Measurements from ENCODE around the gene TMEM87B.
"Not testable (repeated sequence)": the region's sequence is repeated elsewhere in the genome, so short reads cannot be mapped to it uniquely, and the experiment has no call there.

GRCh38 chr2:112069794-112070193, 14.7 kb downstream of the TMEM87B start:
- not testable (repeated sequence) for TF ChIP-seq CTCF (IDR thresholded peaks at IDR 0.05; ENCODE audit: low read length); EZH2 (optimal IDR thresholded peaks at IDR 0.05; ENCODE audit: low read depth, low read length); EZH2phosphoT487 (IDR thresholded peaks at IDR 0.05; ENCODE audit: low read length)

Measured in MM.1S (cell line).